Measurements from ENCODE around the gene GRIN2C.
"Not testable (repeated sequence)": the region's sequence is repeated elsewhere in the genome, so short reads cannot be mapped to it uniquely, and the experiment has no call there.

GRIN2C gene

GRCh38 chr17:74859459-74860228 lies at the start of gene GRIN2C:
Gene GRIN2C (minus strand): TSS chr17:74859885. CDS start chr17:74855092, 4,793 bp downstream.
- peak; percentile 38 for DNase-seq

DNA sequence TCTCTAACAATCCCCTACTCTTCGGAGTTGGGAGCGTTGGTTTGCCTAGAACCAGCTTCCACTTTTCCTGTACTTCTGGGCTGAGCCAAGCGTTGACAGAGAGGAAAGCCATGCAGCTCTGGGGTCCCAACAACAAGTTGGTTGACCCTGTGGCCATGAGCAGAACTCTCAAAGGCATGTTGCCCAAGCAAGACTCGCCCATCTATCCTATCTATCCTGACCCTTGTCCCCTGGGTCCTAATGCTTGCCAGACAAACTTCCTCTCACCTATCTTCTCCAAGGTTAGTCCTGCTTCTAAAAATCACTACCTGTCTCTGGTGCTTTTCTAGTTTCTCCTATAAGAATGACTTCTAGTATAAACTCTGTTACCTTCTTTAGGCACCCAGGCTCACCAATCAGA lies 49.4 kb upstream of the GRIN2C start:
- not testable (repeated sequence) for DNase-seq

- DNase-seq: no peak
These were observed 47.3 kb upstream of the GRIN2C start for GRCh38 chr17:74907012-74907411.

- DNase-seq: not testable (repeated sequence)
These were observed 46.6 kb upstream of the GRIN2C start for GRCh38 chr17:74906214-74906793.

GRCh38 chr17:74904687-74905409 lies 45.2 kb upstream of the GRIN2C start:
- DNase-seq: no peak

- DNase-seq: no peak
These were observed 44.0 kb upstream of the GRIN2C start for GRCh38 chr17:74903671-74904070.

DNA sequence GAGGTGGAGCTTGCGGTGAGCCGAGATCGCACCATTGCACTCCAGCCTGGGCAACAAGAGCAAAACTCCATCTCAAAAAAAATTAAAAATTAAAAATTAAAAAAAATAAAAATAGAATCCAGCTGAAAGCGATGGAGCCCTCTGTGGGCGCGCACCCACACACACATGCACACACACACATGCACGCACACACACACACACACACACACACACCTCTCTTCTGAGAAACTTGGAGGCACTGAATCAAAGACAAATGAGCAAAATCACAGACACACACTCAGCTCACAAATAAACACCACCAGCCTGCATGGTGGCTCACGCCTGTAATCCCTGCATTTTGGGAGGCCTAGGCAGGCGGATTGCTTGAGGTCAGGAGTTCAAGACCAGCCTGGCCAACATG lies 43.3 kb upstream of the GRIN2C start:
- DNase-seq: no peak

- DNase-seq: no peak
These were observed 41.9 kb upstream of the GRIN2C start for GRCh38 chr17:74901353-74902135.

DNA sequence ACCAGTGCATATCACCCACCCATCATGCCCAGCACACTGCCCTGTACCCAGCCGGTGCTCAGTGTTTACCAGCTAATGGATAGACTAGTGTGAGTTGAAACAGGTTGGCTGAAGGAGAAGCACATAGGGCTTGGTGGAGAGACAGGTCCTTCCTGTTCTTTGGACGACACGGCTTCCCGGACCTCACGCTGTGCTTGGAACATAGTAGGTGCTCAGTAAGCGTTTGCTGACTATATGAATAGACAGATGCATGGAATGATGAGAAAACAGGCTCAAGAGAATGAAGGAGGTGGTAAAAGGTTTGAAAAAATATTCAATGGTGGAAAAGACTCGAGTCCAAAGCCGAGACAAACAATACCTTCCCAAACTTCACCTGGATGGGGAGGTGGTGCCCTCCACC lies 40.5 kb upstream of the GRIN2C start:
- DNase-seq: no peak

- DNase-seq: no peak
These were observed 38.8 kb upstream of the GRIN2C start for GRCh38 chr17:74898376-74898946.

DNA sequence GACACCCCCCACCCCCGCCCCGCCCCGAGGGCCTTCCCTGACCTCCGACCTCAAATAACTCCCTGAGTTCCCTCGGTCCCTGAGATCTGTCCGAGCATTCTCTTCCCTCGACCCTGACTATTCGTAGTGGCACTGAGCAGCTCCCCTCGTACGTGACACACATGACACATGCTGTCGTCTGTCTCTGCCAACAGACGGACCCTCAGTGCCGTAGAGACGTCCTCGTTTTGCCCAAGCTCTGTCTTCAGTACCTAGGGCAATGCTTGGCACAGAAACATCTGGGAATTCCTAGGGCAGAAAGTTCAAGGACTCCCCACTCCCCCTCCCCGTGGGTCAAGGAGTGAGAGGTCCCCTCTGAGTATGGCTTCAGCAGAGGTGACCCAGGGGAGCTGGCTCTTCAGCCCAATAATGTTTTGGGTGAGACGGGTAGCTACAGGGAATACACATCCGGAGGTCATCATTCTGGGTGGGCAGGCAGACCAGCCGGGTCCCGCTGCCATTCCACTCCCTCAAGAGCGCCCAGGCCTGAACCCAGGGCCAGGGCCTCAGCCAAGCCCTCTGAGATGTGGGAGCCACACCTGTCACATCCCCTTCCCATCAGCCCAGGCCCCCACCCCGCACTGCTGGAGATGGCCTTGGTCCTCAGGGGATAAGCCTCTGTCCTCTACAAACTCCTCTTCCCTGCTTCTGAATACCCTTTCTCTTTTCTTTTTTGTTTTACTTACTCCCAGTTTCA lies 34.4 kb upstream of the GRIN2C start:
- DNase-seq: no peak

- no peak for DNase-seq
These were observed 33.6 kb upstream of the GRIN2C start, which contains the start of gene FADS6 for GRCh38 chr17:74892974-74893911. Gene FADS6 (minus strand): TSS chr17:74893633. CDS start chr17:74893595, 38 bp downstream.

- DNase-seq: no peak
These were observed 32.5 kb upstream of the GRIN2C start for GRCh38 chr17:74892013-74892841.

DNA sequence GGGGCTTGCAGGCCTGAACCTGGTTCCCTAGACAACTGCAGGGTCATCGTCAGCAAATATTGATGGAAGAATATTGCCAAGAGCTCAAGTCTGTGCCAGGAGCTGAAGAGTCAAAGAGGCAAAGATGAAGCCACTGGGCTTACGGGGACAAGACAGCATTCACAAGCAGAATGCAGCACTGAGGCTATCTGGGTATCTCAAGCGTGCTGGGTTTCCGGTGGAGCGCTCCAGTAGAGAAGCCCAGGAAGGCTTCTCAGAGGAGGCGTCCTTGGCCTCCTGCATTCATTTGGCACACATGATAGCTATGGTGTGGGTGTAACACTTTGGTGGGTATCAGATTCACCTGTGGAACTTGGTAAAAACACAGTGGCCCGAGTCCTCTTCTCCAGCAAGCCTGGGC lies 30.9 kb upstream of the GRIN2C start:
- DNase-seq: no peak

GRCh38 chr17:74888469-74888868 lies 28.8 kb upstream of the GRIN2C start:
- DNase-seq: no peak

- no peak for DNase-seq
These were observed 23.6 kb upstream of the GRIN2C start for GRCh38 chr17:74883241-74883745.

DNA sequence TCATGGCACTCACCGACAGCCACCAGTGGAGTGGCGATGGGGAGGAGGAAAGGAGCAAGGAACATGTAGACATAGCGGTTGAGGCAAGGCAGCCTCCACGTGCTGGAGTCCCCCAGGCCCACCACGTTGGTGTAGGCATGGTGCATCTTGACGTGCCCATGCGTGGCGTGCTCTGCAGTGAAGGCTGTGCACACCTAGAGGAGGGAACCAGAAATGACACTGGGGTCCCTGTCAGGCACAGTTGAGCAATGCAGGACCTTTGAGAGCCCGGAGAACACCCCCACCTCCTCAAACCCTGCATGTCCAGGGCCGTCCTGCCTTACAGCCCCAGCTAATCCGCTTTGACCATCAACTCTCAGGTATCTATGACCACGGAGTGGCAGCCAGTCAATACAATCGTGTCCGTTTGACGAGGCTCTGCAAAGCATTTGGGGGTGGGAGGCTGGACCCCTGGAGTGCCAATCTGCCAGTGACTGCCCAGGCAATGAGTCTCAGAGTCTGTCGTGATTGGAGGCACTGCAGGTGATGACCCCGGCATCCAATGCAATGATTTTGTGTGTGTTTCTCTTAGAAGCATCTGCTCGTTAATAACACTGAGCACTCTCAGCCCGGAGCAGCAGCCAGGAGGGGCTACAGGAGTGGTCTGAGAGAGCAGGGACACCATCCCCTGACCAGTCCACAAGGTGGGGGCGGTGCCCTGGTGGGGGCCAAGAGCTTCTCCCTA lies 23.0 kb upstream of the GRIN2C start:
- no peak for DNase-seq

GRCh38 chr17:74881073-74881472 lies 21.4 kb upstream of the GRIN2C start:
- no peak for DNase-seq

- DNase-seq: no peak
These were observed 19.6 kb upstream of the GRIN2C start for GRCh38 chr17:74879308-74879707.
